ENCODE results near the gene SLC9A3.

Gene SLC9A3

DNA sequence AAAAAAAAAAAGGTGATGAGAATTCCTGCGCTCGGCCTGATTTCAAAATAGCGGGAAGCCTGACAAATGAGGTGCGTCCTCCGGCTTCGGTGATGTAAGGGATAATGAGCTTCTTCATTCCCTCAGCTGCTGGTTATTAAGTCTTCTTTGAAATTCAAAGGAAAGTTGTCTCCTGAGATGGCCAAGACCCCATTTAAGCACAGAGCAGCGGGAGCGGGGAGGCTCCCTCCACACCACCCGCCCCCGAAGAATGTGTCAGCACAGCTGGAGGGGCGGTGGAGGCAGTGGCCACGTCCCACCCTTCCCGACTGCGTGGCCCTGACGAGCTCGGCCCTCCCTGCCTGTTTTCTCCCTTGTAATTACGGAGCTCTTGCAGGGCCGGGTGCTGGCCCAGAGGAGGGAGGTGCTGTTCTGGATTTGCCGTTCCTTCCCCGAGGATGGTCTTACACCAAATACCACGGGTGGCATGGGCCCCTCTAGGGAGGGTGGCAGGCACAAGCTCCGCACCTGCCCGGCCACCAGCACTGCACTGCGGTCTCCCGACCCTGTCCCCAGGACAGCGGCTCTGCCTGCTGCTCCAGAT, 31.0 kb downstream of the SLC9A3 start:
- TF ChIP-seq, protein P1, sequence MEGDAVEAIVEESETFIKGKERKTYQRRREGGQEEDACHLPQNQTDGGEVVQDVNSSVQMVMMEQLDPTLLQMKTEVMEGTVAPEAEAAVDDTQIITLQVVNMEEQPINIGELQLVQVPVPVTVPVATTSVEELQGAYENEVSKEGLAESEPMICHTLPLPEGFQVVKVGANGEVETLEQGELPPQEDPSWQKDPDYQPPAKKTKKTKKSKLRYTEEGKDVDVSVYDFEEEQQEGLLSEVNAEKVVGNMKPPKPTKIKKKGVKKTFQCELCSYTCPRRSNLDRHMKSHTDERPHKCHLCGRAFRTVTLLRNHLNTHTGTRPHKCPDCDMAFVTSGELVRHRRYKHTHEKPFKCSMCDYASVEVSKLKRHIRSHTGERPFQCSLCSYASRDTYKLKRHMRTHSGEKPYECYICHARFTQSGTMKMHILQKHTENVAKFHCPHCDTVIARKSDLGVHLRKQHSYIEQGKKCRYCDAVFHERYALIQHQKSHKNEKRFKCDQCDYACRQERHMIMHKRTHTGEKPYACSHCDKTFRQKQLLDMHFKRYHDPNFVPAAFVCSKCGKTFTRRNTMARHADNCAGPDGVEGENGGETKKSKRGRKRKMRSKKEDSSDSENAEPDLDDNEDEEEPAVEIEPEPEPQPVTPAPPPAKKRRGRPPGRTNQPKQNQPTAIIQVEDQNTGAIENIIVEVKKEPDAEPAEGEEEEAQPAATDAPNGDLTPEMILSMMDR (IDR thresholded peaks at IDR 0.05; ENCODE audit: borderline replicate concordance, control extremely low read depth, extremely low read depth, insufficient read depth, missing control alignments), result no peak
- no peak for DNase-seq (ENCODE audit: low spot score)
- in situ Hi-C loops (cut with MboI; ENCODE audit: low sequenced_read_pairs, unreplicated experiment), result no loop called here

DNA sequence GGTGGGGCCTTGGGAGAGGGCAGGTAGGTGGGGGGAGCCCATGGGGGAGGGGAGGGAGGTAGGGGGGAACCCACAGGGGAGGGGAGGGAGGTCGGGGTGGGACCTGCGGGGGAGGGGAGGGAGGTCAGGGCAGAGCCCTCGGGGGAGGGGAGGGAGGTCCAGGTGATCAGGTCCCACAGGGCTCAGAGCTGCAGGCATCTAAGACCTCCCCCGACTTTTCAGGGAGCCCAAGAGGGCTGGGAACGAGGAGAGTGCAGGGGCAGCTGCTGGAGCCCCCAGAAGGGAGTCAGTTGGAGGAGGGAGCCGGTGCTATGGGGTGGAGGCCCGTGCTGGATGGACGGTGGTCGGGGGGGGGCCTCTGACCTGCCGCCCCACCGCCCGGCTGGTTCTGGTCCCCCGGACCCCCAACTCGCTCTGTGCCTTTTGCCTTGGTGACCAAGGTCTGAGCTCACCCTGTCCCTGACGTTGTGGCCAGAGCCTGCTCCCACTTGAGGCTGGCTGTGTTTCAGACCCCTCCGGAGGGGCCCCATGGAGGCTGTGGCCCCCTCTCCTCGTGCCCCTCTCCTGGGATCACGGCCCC, 31.8 kb downstream of the SLC9A3 start:
- in situ Hi-C loops (cut with MboI; ENCODE audit: low sequenced_read_pairs, unreplicated experiment), result no loop called here
- no peak for DNase-seq (ENCODE audit: low spot score)
- TF ChIP-seq, protein P1 (IDR thresholded peaks at IDR 0.05; ENCODE audit: borderline replicate concordance, control extremely low read depth, extremely low read depth, insufficient read depth, missing control alignments), result no peak

DNA sequence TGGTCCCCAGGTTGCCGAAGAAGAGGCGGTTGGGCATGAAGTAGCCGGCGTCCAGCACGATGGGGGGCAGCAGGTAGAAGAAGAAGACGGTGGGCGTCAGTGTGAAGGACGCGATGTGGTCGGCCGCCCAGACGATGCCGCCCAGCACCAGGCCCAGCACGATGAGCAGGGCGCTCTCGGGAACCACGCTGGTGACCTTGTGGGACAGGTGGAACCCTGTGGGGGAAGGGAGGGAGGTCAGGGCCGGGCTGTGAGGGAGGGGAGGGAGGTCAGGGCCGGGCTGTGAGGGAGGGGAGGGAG, 32.4 kb downstream of the SLC9A3 start:
- TF ChIP-seq, protein P1 (IDR thresholded peaks at IDR 0.05; ENCODE audit: borderline replicate concordance, control extremely low read depth, extremely low read depth, insufficient read depth, missing control alignments), result no peak
- in situ Hi-C loops (cut with MboI; ENCODE audit: low sequenced_read_pairs, unreplicated experiment), result no loop called here
- DNase-seq (ENCODE audit: low spot score), result no peak

DNA sequence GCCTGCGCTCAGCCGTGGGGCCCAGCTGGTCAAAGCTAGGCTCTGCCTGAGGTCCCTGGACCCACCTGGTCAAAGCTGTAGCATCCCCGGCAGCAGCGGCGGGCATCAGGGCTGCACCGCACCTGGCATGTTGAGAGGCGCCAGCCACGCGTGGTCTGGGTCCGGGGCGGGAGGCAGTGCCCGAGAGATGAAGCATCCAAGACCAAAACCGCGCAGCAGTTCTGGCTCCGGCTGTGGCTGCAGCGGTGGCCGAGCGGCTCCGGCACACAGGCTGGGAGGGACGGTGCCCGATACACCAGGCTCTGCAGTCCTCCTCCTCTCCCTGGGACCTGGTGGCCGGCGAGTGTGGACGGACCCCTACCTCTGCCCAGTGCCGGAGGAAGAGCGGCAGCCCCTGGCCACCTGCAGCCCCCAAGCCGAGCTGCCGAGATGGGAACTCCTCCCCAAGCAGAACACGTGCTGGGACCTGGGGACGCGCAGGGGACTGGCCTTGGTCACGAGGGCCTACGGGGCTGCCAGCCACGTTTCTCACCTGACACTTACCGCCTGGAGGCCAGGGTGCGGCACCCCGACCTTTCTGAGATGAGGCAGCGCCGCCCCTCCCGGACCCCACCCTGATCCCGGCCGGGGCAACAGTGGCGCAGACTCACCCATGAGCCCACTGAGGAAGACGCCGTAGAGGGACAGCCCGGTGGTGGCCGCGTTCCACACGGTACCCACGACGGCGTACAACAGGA, 33.0 kb downstream of the SLC9A3 start:
- in situ Hi-C loops (cut with MboI; ENCODE audit: low sequenced_read_pairs, unreplicated experiment), result no loop called here
- DNase-seq (ENCODE audit: low spot score), result no peak
- TF ChIP-seq, protein P1 (IDR thresholded peaks at IDR 0.05; ENCODE audit: borderline replicate concordance, control extremely low read depth, extremely low read depth, insufficient read depth, missing control alignments), result no peak

DNA sequence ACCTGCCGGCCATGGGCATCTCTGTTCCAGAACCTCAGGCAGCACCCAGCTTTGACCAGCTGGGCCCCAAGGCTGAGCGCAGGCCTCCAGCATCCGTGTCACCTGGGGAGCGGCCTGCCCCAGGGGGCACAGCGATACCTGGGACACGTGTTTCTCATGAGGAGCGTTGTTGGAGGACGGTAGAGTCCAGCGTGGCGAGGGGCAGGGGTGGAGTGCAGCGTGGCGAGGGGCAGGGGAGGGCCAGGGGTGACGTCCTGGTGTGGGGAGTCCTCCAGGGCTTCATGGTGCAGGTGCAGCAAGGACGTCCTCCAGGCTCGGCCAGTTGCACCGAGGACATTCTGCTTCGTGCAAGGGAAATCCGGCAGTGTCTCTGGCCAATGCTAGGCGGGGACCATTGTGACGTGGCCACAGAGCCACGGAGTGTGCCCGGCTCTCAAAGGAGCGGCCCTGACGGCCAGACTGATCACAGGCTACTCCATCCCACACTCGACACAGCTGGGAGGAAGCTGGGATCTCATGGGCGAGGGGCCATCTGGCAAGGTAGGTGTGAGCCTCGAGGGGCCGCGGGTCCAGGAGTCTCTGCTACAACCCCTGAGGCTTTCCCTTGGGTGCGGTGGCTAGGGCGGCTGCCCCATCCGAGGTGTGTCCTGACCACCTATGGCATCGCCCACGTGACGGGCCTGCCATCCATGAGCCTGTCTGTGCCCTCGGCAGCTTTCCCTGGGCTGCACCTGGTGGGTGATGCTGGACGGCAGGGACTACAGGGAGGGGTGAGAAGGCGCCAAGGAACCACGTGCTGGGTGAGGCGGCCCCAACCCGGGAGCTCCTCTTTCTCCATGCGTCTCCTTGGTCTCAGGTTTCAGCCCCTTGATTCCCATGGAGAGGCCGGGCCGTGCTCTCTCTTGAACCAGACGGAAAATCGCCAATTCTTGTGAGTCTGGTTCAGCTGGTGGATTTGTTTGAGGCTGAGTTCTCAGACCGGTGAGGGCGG, 33.8 kb downstream of the SLC9A3 start:
- in situ Hi-C loops (cut with MboI; ENCODE audit: low sequenced_read_pairs, unreplicated experiment), result no loop called here
- DNase-seq (ENCODE audit: low spot score), result no peak
- TF ChIP-seq, protein P1 (IDR thresholded peaks at IDR 0.05; ENCODE audit: borderline replicate concordance, control extremely low read depth, extremely low read depth, insufficient read depth, missing control alignments), result no peak

DNA sequence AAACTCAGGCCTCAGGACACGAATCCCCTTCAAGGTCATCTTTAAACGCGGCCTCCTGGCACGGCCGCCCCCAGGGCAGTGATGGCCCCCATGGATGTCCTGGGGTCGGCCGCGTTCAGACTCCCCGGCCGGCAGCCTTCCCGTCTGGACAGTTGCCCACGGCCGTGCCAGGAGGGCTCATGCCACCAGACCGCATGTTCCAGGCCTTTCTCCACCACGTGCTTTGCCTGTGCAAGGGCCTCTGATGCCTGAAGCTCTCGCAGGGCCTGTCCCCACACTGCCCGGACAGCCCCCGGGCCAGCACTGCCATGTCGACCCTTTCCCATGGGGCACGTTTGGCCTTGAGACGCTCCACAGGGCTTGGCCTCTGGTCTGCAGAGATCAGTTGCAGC, 34.6 kb downstream of the SLC9A3 start:
- in situ Hi-C loops (cut with MboI; ENCODE audit: low sequenced_read_pairs, unreplicated experiment), result no loop called here
- DNase-seq (ENCODE audit: low spot score), result no peak
- TF ChIP-seq, protein P1 (IDR thresholded peaks at IDR 0.05; ENCODE audit: borderline replicate concordance, control extremely low read depth, extremely low read depth, insufficient read depth, missing control alignments), result no peak

Data from GM13976 (cell line).